T-helper 2 cell treated with Interferon-gamma antibody and Interleukin-4, amounts not matched to agents 5 μg/mL and 100 μg/mL, for 36 hours (primary cell): ENCODE data around the gene SMIM44.

Experiments used
- DNase-seq: peaks from one replicate; pipeline ENCODE4 v3.0.0; 2021; ENCODE audit warnings: low spot score
- H3K27ac Mint-ChIP-seq: one replicate; pipeline ENCODE4 v1.8.0; 2021; ENCODE audit warnings: mild to moderate bottlenecking, mixed read lengths
- H3K27me3 Mint-ChIP-seq: one replicate; pipeline ENCODE4 v1.8.0; 2021; ENCODE audit warnings: low read depth, mixed read lengths
- H3K36me3 Mint-ChIP-seq: one replicate; pipeline ENCODE4 v1.8.0; 2021; ENCODE audit warnings: low read depth, mixed read lengths
- H3K4me1 Mint-ChIP-seq: one replicate; pipeline ENCODE4 v1.8.0; 2021; ENCODE audit warnings: low read depth, mixed read lengths
- H3K4me3 Mint-ChIP-seq: one replicate; pipeline ENCODE4 v1.8.0; 2022; ENCODE audit warnings: mild to moderate bottlenecking, moderate library complexity, mixed read lengths
- H3K9me3 Mint-ChIP-seq: one replicate; pipeline ENCODE4 v1.8.0; 2021; ENCODE audit warnings: mixed read lengths

The SMIM44 gene

GRCh38 chr19:3443840-3444694 lies 39.2 kb downstream of the SMIM44 start:
- Mint-ChIP-seq H3K4me1 (peaks cover 3% of the 10 kb centered on the region), H3K9me3 (no peaks in the 10 kb centered on the region), H3K36me3 (no peaks in the 10 kb centered on the region), H3K27me3 (no peaks in the 10 kb centered on the region), H3K4me3 (no peak overlapping the region), H3K27ac (no peak overlapping the region)
- DNase-seq: no peak

GRCh38 chr19:3442487-3443071 lies 40.7 kb downstream of the SMIM44 start:
- H3K27ac Mint-ChIP-seq: no peak overlapping the region
- H3K4me3 Mint-ChIP-seq: no peak overlapping the region
- no peaks in the 10 kb centered on the region for H3K27me3 Mint-ChIP-seq
- H3K4me1 Mint-ChIP-seq: peaks cover 3% of the 10 kb centered on the region
- no peaks in the 10 kb centered on the region for H3K36me3 Mint-ChIP-seq
- no peak for DNase-seq
- no peaks in the 10 kb centered on the region for H3K9me3 Mint-ChIP-seq

- H3K27ac Mint-ChIP-seq: no peak overlapping the region
- no peaks in the 10 kb centered on the region for H3K27me3 Mint-ChIP-seq
- H3K4me1 Mint-ChIP-seq: peaks cover 3% of the 10 kb centered on the region
- no peak overlapping the region for H3K4me3 Mint-ChIP-seq
- H3K9me3 Mint-ChIP-seq: no peaks in the 10 kb centered on the region
- no peak for DNase-seq
- no peaks in the 10 kb centered on the region for H3K36me3 Mint-ChIP-seq
These were observed 41.3 kb downstream of the SMIM44 start for GRCh38 chr19:3441986-3442329.

- no peak for DNase-seq
- Mint-ChIP-seq H3K4me3 (no peak overlapping the region), H3K36me3 (no peaks in the 10 kb centered on the region), H3K4me1 (peaks cover 3% of the 10 kb centered on the region), H3K9me3 (no peaks in the 10 kb centered on the region), H3K27ac (no peak overlapping the region), H3K27me3 (no peaks in the 10 kb centered on the region)
These were observed 41.9 kb downstream of the SMIM44 start for GRCh38 chr19:3441089-3441985.

- DNase-seq: peak; percentile 32
- Mint-ChIP-seq H3K4me1 (peaks cover 7% of the 10 kb centered on the region), H3K27me3 (no peaks in the 10 kb centered on the region), H3K9me3 (no peaks in the 10 kb centered on the region), H3K27ac (no peak overlapping the region), H3K4me3 (no peak overlapping the region), H3K36me3 (no peaks in the 10 kb centered on the region)
These were observed 43.2 kb downstream of the SMIM44 start for GRCh38 chr19:3440082-3440481.

- H3K36me3 Mint-ChIP-seq: peaks cover 7% of the 10 kb centered on the region
- peak; percentile 96 for DNase-seq
- H3K27ac Mint-ChIP-seq: peak overlapping the region; percentile 98
- H3K27me3 Mint-ChIP-seq: no peaks in the 10 kb centered on the region
- peak overlapping the region; percentile 98 for H3K4me3 Mint-ChIP-seq
- peaks cover 11% of the 10 kb centered on the region for H3K4me1 Mint-ChIP-seq
- H3K9me3 Mint-ChIP-seq: peaks cover 10% of the 10 kb centered on the region
These were observed 48.3 kb downstream of the SMIM44 start for GRCh38 chr19:3434630-3435553.

GRCh38 chr19:3433805-3434540 lies 49.3 kb downstream of the SMIM44 start:
- Mint-ChIP-seq H3K27me3 (no peaks in the 10 kb centered on the region), H3K27ac (peak overlapping the region; percentile 98), H3K4me3 (peak overlapping the region; percentile 98), H3K36me3 (peaks cover 7% of the 10 kb centered on the region), H3K4me1 (peaks cover 9% of the 10 kb centered on the region), H3K9me3 (peaks cover 10% of the 10 kb centered on the region)
- no peak for DNase-seq

GRCh38 chr19:3433313-3433712 lies 49.9 kb downstream of the SMIM44 start:
- peaks cover 10% of the 10 kb centered on the region for H3K9me3 Mint-ChIP-seq
- no peak overlapping the region for H3K4me3 Mint-ChIP-seq
- no peak for DNase-seq
- no peaks in the 10 kb centered on the region for H3K27me3 Mint-ChIP-seq
- peaks cover 9% of the 10 kb centered on the region for H3K4me1 Mint-ChIP-seq
- no peak overlapping the region for H3K27ac Mint-ChIP-seq
- peaks cover 7% of the 10 kb centered on the region for H3K36me3 Mint-ChIP-seq
